Endothelial cell of umbilical vein (primary cell): ENCODE results near the gene MRPL4. TPM values are rescaled to one million over a fixed set of nuclear protein-coding genes. Genes with fewer than 3 reads are reported as not detected.

Experiments used
- BruUV-seq: library from RNA; stranded (reverse); fragments of 400-500 nt; replicated peaks from 2 replicates; lab custom pipeline; 2021; lab: Mats Ljungman, UMichigan
- CTCF ChIA-PET: fragments of 300-600, 350-600 bp; sonication (Branson Sonifier 250); formaldehyde crosslinking; loops from one replicate; lab custom pipeline; 2021; ENCODE audit warnings: antibody characterized with exemption, inconsistent platforms; lab: Charles Lee
- POLR2A ChIA-PET: fragments of 300-600, 350-600 bp; sonication (Branson Sonifier 250); formaldehyde crosslinking; loops from one replicate; lab custom pipeline; 2021; ENCODE audit warnings: antibody characterized with exemption, inconsistent platforms; lab: Charles Lee
- DNase-seq: peaks from one replicate; pipeline ENCODE4 v3.0.0-alpha.2; 2011; ENCODE audit warnings: low read depth, low spot score
- FAIRE-seq: peaks from 2 replicates; lab custom pipeline; 2011; peaks lifted over from hg19 to GRCh38; lab: Jason Lieb, UNC
- H2AFZ ChIP-seq: 2 replicates; pipeline ENCODE4 v1.6.0; 2012; ENCODE audit warnings: low read depth, low read length, control low read depth, inconsistent platforms
- H3K27ac ChIP-seq: 2 replicates; pipeline ENCODE4 v1.5.1; 2011; ENCODE audit warnings: low read depth, mild to moderate bottlenecking, control low read depth, low read length, moderate library complexity; ENCODE audit not compliant: insufficient read depth
- H3K27me3 ChIP-seq, 2 experiments: 2 replicates each; pipeline versions ENCODE4 v1.6.0 to v1.6.1; 2011; ENCODE audit warnings: low read length in 2 of 2, mixed read lengths in 1 of 2; ENCODE audit not compliant: control insufficient read depth in 2 of 2, insufficient read depth in 2 of 2
- H3K36me3 ChIP-seq, 2 experiments: 2 replicates in 1 of 2; 3 replicates in 1 of 2; pipeline ENCODE4 v1.5.1; 2011; ENCODE audit warnings: low read length in 2 of 2, mild to moderate bottlenecking in 1 of 2, moderate library complexity in 1 of 2; ENCODE audit not compliant: control insufficient read depth in 2 of 2, insufficient read depth in 2 of 2; ENCODE audit errors: extremely low read depth in 1 of 2
- H3K4me1 ChIP-seq: 3 replicates; pipeline ENCODE4 v1.5.1; 2011; ENCODE audit warnings: mild to moderate bottlenecking, low read length; ENCODE audit not compliant: control insufficient read depth, insufficient read depth; ENCODE audit errors: extremely low read depth
- H3K4me2 ChIP-seq: 2 replicates; pipeline ENCODE4 v1.6.1; 2011; ENCODE audit warnings: low read length, control low read depth, mixed read lengths; ENCODE audit not compliant: insufficient read depth
- H3K4me3 ChIP-seq, 3 experiments: fragments of 200-600 bp in 1 of 3; sonication (generic), shearing (Covaris generic) in 1 of 3; replicated peaks in 1 of 3; 2 replicates each; pipeline ENCODE4 v1.5.1; 2011 to 2016; ENCODE audit warnings: control low read depth in 3 of 3, low read length in 3 of 3, mild to moderate bottlenecking in 2 of 3, inconsistent platforms in 1 of 3, low read depth in 1 of 3, moderate library complexity in 1 of 3; ENCODE audit not compliant: insufficient read depth in 1 of 3
- H3K79me2 ChIP-seq: 2 replicates; pipeline ENCODE4 v1.6.0; 2012; ENCODE audit warnings: low read length, inconsistent platforms; ENCODE audit not compliant: control insufficient read depth, insufficient read depth
- H3K9ac ChIP-seq: replicated peaks from 2 replicates; pipeline ENCODE3; 2011; ENCODE audit warnings: low read length, control low read depth; ENCODE audit not compliant: insufficient read depth; ENCODE audit errors: extremely low read depth
- H3K9me1 ChIP-seq: replicated peaks from 3 replicates; pipeline ENCODE4 v1.6.0; 2011; ENCODE audit warnings: mild to moderate bottlenecking, low read length; ENCODE audit not compliant: control insufficient read depth, insufficient read depth; ENCODE audit errors: extremely low read depth
- H3K9me3 ChIP-seq: replicated peaks from 2 replicates; pipeline ENCODE4 v1.5.1; 2012; ENCODE audit warnings: low read length, inconsistent platforms; ENCODE audit not compliant: control insufficient read depth, insufficient read depth
- H4K20me1 ChIP-seq: replicated peaks from 2 replicates; pipeline ENCODE3; 2011; ENCODE audit warnings: mild to moderate bottlenecking, low read length; ENCODE audit not compliant: control insufficient read depth, insufficient read depth; ENCODE audit errors: extremely low read depth
- EZH2 ChIP-seq: IDR thresholded peaks from 2 replicates; pipeline ENCODE4 v1.6.1; 2012; ENCODE audit warnings: borderline replicate concordance, low read depth, mild to moderate bottlenecking, moderate library complexity, low read length, inconsistent platforms; ENCODE audit not compliant: severe bottlenecking
- FOS ChIP-seq: IDR thresholded peaks from 2 replicates; pipeline ENCODE4 v1.6.1; 2011; ENCODE audit warnings: mild to moderate bottlenecking, low read length, moderate library complexity, borderline replicate concordance; ENCODE audit not compliant: insufficient read depth
- GATA2 ChIP-seq: IDR thresholded peaks from 2 replicates; pipeline ENCODE4 v1.7.0; 2011; ENCODE audit warnings: low read depth, mild to moderate bottlenecking, moderate library complexity, mixed read lengths, low read length; ENCODE audit not compliant: insufficient read length, insufficient read depth
- JUN ChIP-seq: IDR thresholded peaks from 2 replicates; pipeline ENCODE4 v1.6.1; 2011; ENCODE audit warnings: borderline replicate concordance, low read depth; ENCODE audit not compliant: insufficient read length, insufficient read depth
- MYC ChIP-seq: IDR thresholded peaks from one replicate; pipeline ENCODE4 v1.6.1; 2011; ENCODE audit warnings: mild to moderate bottlenecking, low read depth, low read length
- POLR2A ChIP-seq: IDR thresholded peaks from 2 replicates; pipeline ENCODE4 v1.6.1; 2012; ENCODE audit warnings: low read depth, mild to moderate bottlenecking, control low read depth, low read length
- POLR2AphosphoS5 ChIP-seq: IDR thresholded peaks from 2 replicates; pipeline ENCODE4 v1.6.1; 2012; ENCODE audit warnings: low read depth, mild to moderate bottlenecking, control low read depth, low read length, moderate library complexity; ENCODE audit not compliant: insufficient read depth
- dilution Hi-C: fragments of 300-500 bp; cut with MboI; formaldehyde crosslinking; loops from one replicate; pipeline ENCODE4 v1.15.0; 2019; ENCODE audit warnings: low sequenced_read_pairs; ENCODE audit not compliant: extremely low pct_ligation_motif_present
- intact Hi-C: fragments of 100-400 bp; cut with micrococcal nuclease; formaldehyde crosslinking; loops from one replicate; pipeline ENCODE4 v1.10.0; 2022
- polyA plus RNA-seq, 4 experiments: library from polyadenylated mRNA; depleted of rRNA in 3 of 4; stranded (reverse) in 3 of 4; unstranded in 1 of 4; fragments of >200 nt; gene quantifications; 2 replicates each; pipeline versions ENCODE4 v1.2.1 to v1.2.3, GENCODE V29; 2011 to 2012; ENCODE audit warnings: missing spikeins in 1 of 4
- total RNA-seq: library from RNA; stranded (reverse); gene quantifications from 2 replicates; pipeline ENCODE4 v1.2.3, GENCODE V29; 2021
- TF ChIP-seq, protein P1 (sequence below), 2 donors: IDR thresholded peaks; 1 replicate in 1 of 2; 2 replicates in 1 of 2; pipeline ENCODE4 v1.5.1; 2011; ENCODE audit warnings: low read length in 2 of 2, mild to moderate bottlenecking in 2 of 2, moderate library complexity in 2 of 2, control low read depth in 1 of 2, inconsistent platforms in 1 of 2, low read depth in 1 of 2; ENCODE audit not compliant: insufficient read depth in 1 of 2; ENCODE audit errors: extremely low read depth in 1 of 2
- TF ChIP-seq, protein P2 (sequence below): IDR thresholded peaks from 2 replicates; pipeline ENCODE4 v1.6.1; 2011; ENCODE audit not compliant: insufficient read depth, insufficient read length

MRPL4 gene
- total and polyA plus RNA-seq, 2 donors (not counting 3 experiments of a cell fraction or from before 2014, with no cell fraction given), result 70.4 to 118 TPM

DNA sequence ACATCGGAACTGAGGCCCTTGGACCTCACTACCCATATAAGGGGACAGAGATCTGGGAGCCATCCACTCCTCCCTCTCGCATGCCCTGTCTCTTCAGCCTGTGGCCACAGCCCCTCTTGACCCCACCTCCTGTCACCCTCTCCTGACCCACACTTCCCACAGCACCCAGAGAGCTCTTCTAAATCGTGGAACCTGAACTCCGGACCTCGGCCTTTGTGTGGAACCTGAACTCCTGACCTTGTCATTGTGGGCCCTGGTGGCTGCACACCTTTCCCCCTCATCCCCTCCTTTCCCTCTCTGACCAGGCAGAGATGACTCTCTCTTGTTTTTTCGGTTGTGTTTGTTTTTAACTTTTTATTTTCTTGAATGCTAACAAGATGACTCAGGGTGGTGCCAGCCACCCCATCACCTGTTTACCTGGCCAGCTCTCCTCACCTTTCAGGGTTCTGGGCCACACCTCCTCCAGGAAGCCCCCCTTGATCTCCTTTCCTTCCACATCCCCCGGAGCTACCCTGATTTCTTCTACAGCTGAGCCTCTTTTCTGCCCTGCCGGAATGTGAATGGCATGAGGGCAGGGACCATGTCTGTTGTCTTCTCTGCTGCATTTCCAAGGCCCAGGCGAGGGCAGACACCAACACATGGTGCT is 5.1 kb downstream of the MRPL4 start:
- FAIRE-seq (no peak), DNase-seq (no peak)
- peaks cover 6 to 18% of the 10 kb centered on the region in 2 experiments for H3K36me3 ChIP-seq
- peaks cover 8% of the 10 kb centered on the region for H3K4me1 ChIP-seq
- no peak overlapping the region for H3K4me3 ChIP-seq
- dilution Hi-C loops, result no loop called here
- H3K79me2 ChIP-seq, result peaks cover 19% of the 10 kb centered on the region
- no peaks in the 10 kb centered on the region for H3K9me3 ChIP-seq
- TF ChIP-seq EZH2, result no peak
- no peak for TF ChIP-seq POLR2AphosphoS5
- TF ChIP-seq MYC, result no peak
- no peak for TF ChIP-seq JUN
- TF ChIP-seq, protein P1, sequence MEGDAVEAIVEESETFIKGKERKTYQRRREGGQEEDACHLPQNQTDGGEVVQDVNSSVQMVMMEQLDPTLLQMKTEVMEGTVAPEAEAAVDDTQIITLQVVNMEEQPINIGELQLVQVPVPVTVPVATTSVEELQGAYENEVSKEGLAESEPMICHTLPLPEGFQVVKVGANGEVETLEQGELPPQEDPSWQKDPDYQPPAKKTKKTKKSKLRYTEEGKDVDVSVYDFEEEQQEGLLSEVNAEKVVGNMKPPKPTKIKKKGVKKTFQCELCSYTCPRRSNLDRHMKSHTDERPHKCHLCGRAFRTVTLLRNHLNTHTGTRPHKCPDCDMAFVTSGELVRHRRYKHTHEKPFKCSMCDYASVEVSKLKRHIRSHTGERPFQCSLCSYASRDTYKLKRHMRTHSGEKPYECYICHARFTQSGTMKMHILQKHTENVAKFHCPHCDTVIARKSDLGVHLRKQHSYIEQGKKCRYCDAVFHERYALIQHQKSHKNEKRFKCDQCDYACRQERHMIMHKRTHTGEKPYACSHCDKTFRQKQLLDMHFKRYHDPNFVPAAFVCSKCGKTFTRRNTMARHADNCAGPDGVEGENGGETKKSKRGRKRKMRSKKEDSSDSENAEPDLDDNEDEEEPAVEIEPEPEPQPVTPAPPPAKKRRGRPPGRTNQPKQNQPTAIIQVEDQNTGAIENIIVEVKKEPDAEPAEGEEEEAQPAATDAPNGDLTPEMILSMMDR (IDR thresholded peaks at IDR 0.05; ENCODE audit: extremely low read depth in 1 of 2, insufficient read depth in 1 of 2, low read depth in 1 of 2, low read length in 2 of 2), result no peak
- no peak for TF ChIP-seq POLR2A
- TF ChIP-seq FOS, result no peak
- TF ChIP-seq, protein P2, sequence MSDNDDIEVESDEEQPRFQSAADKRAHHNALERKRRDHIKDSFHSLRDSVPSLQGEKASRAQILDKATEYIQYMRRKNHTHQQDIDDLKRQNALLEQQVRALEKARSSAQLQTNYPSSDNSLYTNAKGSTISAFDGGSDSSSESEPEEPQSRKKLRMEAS, result no peak
- no peak for TF ChIP-seq GATA2
- CTCF ChIA-PET, result interaction anchor here (0.6 to 10.0 kb wide), 3 partner anchors 13 to 132 kb away, joined by 3 to 606 read pairs (median 127); partner anchors contain the start of gene ICAM1
- no peaks in the 10 kb centered on the region for H4K20me1 ChIP-seq
- H3K27me3 ChIP-seq, result no peaks in the 10 kb centered on the region
- no peak overlapping the region for H2AFZ ChIP-seq
- no peaks in the 10 kb centered on the region for H3K9me1 ChIP-seq
- H3K9ac ChIP-seq, result no peak overlapping the region
- BruUV-seq, result no TSS peak
- H3K27ac ChIP-seq, result no peak overlapping the region
- intact Hi-C loops, result no loop called here
- POLR2A ChIA-PET, result no interaction called here
- no peak overlapping the region for H3K4me2 ChIP-seq
